Mucosa of rectum (tissue), 2 donors: ENCODE measurements around the gene ACRBP.
A peak's percentile ranks its signal among the peaks of the same experiment; 100 is the strongest.

ENCODE experiments used
- H3K27ac ChIP-seq, 2 donors: one replicate each; pipeline ENCODE4 v1.7.0; 2013; ENCODE audit warnings: inconsistent platforms in 2 of 2, low read depth in 2 of 2, low read length in 2 of 2
- H3K27me3 ChIP-seq, 2 donors: one replicate each; pipeline ENCODE4 v1.7.0; 2013; ENCODE audit warnings: low read length in 2 of 2; ENCODE audit not compliant: control insufficient read depth in 2 of 2, insufficient read depth in 2 of 2
- H3K36me3 ChIP-seq, 2 donors: one replicate each; pipeline ENCODE4 v1.7.0; 2013; ENCODE audit warnings: low read length in 2 of 2; ENCODE audit not compliant: control insufficient read depth in 2 of 2, insufficient read depth in 2 of 2
- H3K4me1 ChIP-seq, 2 donors: one replicate each; pipeline ENCODE4 v1.7.0; 2013; ENCODE audit warnings: low read length in 2 of 2, mild to moderate bottlenecking in 1 of 2; ENCODE audit not compliant: control insufficient read depth in 2 of 2, insufficient read depth in 2 of 2
- H3K4me3 ChIP-seq, 2 donors: one replicate each; pipeline ENCODE4 v1.7.0; 2013; ENCODE audit warnings: low read length in 2 of 2
- H3K9ac ChIP-seq, 2 donors: one replicate each; pipeline ENCODE4 v1.7.0; 2013; ENCODE audit warnings: low read length in 2 of 2, low read depth in 1 of 2, mild to moderate bottlenecking in 1 of 2
- H3K9me3 ChIP-seq, 2 donors: one replicate each; pipeline ENCODE4 v1.7.0; 2013; ENCODE audit warnings: low read length in 2 of 2; ENCODE audit not compliant: control insufficient read depth in 2 of 2
- donor health status: healthy.
- donor health status: Normal muscosa, but diverticular disease.

ACRBP gene

DNA sequence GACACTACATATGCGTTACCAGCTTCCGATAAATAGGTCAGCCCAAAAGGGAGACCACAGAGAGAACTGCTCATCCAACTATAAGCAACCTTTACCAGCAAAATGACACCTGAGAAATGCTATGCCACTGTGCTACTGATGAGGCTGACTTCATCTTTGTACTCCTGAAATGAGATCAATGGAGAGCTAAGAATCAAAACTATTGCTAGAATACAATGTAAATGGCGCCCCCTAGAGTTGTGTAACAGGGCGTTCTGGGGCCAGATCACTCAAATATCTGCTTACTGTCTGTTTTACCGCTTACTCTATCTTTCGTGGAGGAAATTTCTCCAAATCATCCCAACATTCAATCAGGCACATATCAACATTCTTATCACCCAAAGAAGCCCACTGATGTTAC lies 37.4 kb upstream of the ACRBP start:
- Histone ChIP-seq H3K9ac (no peak overlapping the region), H3K36me3 (peaks cover 15 to 26% of the 10 kb centered on the region in 2 donors), H3K4me1 (peaks cover 14 to 21% of the 10 kb centered on the region in 2 donors), H3K27ac (no peak overlapping the region), H3K4me3 (no peak overlapping the region), H3K27me3 (no peaks in the 10 kb centered on the region), H3K9me3 (no peaks in the 10 kb centered on the region)

DNA sequence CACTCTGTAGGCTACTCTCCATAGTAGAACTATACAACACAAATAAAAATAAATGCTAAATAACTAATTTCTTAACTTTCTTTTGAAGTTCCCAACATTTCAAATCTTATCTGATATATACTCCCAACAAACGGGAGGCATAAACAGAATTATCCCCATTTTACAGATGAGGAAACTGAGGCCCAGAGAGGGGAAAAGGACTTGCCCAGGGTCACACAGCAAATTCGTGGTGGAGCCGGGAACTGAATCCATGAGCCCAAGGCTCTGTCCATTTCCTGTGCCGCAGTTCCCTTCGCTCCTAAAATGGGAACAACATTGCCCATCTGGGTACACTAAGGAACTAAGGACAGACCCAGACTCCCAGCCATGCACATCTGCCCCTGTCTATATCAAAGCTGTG lies 29.7 kb upstream of the ACRBP start:
- Histone ChIP-seq H3K9ac (peak overlapping the region in 1 of 2 donors; percentile 5), H3K27me3 (no peaks in the 10 kb centered on the region), H3K36me3 (peaks cover 79 to 80% of the 10 kb centered on the region in 2 donors), H3K4me3 (no peak overlapping the region), H3K4me1 (no peaks in the 10 kb centered on the region), H3K27ac (no peak overlapping the region), H3K9me3 (no peaks in the 10 kb centered on the region)

DNA sequence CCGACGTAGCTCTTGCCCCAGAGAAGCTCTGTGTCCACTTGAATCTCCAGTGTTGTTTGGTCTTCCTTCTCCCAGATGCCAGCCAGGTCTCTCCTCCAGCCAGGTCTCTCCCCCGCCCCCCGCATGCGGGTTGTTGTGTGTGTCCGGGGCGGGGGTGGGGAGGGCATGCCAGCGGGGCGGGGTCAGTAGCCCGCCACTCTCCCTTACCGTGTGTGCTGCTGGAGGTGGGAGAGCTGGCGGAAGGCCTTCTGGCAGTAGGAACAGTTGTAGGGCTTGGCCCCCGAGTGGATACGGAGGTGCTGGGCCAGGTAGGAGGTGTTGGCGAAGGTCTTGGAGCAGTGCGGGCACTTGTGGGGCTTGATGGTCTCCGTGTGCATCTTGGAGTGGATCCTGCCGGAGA lies 24.9 kb upstream of the ACRBP start:
- H3K4me1 ChIP-seq: no peaks in the 10 kb centered on the region
- H3K27me3 ChIP-seq: no peaks in the 10 kb centered on the region
- peaks cover 86 to 90% of the 10 kb centered on the region in 2 donors for H3K36me3 ChIP-seq
- H3K4me3 ChIP-seq: no peak overlapping the region
- no peak overlapping the region for H3K9ac ChIP-seq
- H3K27ac ChIP-seq: no peak overlapping the region
- H3K9me3 ChIP-seq: no peaks in the 10 kb centered on the region

DNA sequence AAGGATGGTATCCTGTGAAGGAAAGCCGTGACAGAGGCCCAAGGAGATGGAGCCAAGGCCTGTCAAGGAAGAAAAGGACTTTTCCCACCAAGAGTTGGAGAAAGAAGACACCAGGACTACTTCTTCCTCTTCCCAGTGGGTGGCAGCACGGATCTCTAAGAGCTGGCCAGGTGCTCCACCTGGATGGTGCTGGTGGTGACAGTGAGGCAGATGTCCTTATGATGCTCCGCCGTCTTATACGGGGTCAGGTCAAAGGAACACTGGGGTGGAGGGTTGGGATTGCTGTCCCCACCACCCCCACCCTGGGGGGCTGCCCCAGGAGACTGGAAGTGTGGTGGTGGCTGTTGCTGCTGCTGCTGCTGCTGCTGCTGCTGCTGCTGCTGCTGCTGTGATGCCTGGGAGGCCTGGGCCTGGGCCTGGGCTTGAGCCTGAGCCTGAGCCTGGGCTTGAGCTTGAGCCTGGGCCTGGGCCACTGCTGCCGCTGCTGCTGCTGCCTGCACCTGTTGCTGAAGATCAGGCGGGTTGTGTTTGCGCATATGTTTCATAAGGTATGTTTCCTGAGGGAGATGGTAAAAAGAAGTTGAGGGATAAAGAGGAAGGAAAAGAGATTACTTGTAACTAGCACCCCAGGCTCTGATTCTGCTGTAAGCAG lies 20.5 kb upstream of the ACRBP start:
- no peaks in the 10 kb centered on the region for H3K27me3 ChIP-seq
- no peak overlapping the region for H3K27ac ChIP-seq
- H3K36me3 ChIP-seq: peaks cover 55 to 56% of the 10 kb centered on the region in 2 donors
- no peak overlapping the region for H3K4me3 ChIP-seq
- no peak overlapping the region for H3K9ac ChIP-seq
- no peaks in the 10 kb centered on the region for H3K9me3 ChIP-seq
- H3K4me1 ChIP-seq: peaks cover 2 to 4% of the 10 kb centered on the region in 2 donors

DNA sequence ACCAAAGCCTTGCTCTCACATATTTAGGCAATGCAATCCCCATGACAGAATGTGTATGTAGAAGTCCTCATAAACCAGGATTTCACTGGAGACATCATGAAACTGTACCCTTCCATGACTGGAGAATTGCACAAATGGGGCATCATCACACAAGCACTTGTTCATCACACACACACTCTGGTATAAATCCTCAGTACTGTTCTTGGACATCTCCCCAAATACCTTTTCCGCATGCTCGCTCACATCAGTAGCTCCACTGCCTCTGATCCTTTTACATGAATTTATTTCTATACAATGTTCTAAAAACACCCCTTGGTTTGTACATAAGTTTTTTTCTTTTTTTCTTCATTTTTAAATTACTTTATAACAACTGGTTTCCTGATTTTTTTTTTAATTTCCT lies 19.0 kb upstream of the ACRBP start:
- no peak overlapping the region for H3K27ac ChIP-seq
- no peaks in the 10 kb centered on the region for H3K9me3 ChIP-seq
- H3K36me3 ChIP-seq: peaks cover 41 to 42% of the 10 kb centered on the region in 2 donors
- no peak overlapping the region for H3K4me3 ChIP-seq
- H3K9ac ChIP-seq: no peak overlapping the region
- H3K27me3 ChIP-seq: no peaks in the 10 kb centered on the region
- H3K4me1 ChIP-seq: peaks cover 10 to 11% of the 10 kb centered on the region in 2 donors

DNA sequence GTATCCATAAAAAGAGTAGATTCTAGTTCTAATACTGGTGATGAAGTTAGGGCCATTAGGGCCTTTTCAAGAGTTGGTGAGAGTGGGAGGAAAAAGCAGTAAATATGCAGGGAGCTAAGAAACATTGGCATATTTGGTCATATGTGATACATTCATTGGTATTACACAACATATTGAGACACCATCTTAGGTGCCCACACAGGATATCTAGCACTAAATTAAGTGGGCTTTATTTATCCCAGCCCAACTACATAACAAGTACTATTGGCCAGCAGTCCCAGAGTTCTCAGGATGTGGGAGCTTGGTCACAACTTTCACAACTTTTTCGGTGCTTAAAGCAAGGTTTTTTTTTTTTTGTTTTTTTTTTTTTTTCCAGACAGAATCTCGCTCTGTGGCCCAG lies 17.7 kb upstream of the ACRBP start:
- H3K9me3 ChIP-seq: no peaks in the 10 kb centered on the region
- peaks cover 29 to 30% of the 10 kb centered on the region in 2 donors for H3K36me3 ChIP-seq
- no peak overlapping the region for H3K9ac ChIP-seq
- H3K4me3 ChIP-seq: no peak overlapping the region
- no peak overlapping the region for H3K27ac ChIP-seq
- H3K27me3 ChIP-seq: no peaks in the 10 kb centered on the region
- H3K4me1 ChIP-seq: peaks cover 10 to 11% of the 10 kb centered on the region in 2 donors

DNA sequence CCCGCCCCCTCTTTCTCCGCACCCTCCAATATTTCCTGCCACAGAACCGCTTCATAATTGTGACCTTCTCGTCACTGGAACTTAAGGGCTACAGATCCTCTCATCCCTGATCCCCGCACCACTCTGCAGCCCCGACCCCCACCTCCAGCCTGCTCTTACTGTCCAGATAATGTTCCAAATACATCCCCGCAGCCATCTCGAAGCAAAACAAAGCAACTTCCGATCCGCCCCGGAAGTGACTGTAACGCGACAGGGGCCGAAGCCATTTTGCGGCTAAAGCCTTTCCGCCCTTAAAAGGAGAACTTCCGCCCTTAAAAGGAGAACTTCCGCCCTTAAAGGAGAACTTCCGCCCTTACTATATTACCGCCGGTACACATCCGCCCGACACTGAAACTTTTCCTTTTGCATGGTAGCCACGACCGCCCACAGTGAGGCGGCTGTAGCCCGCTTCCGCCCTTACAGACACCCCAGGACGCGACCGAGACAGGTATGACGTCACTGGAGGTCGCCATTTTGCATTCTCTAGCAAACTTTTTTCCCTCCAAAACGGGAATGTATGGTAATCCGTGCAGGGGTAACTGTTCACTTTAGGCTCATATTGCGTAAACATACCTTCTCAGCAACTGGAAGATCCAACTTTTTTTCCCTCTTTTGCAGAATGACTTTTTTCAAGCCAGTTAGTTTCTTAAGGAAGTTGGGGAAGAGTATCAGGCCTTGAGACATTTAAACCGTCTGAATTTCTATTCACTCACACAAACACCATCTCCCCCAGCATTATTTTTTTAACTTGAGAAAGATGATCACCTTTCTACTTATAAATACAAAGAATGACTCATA lies 15.9 kb upstream of the ACRBP start, which contains the start of gene ING4:
TSS of gene ING4 (minus strand) at position 214 of the 837 bp plus-strand sequence. CDS start at position 196, 18 bp downstream.
- Histone ChIP-seq H3K4me3 (peak within 1 kb of the TSS; percentile 96 to 99), H3K27ac (peak within 1 kb of the TSS; percentile 79 to 84), H3K9ac (peak within 1 kb of the TSS; percentile 78 to 82), H3K36me3 (peaks cover 22 to 23% of the 10 kb centered on the region in 2 donors), H3K27me3 (no peaks in the 10 kb centered on the region), H3K4me1 (peaks cover 10 to 11% of the 10 kb centered on the region in 2 donors), H3K9me3 (no peaks in the 10 kb centered on the region)

DNA sequence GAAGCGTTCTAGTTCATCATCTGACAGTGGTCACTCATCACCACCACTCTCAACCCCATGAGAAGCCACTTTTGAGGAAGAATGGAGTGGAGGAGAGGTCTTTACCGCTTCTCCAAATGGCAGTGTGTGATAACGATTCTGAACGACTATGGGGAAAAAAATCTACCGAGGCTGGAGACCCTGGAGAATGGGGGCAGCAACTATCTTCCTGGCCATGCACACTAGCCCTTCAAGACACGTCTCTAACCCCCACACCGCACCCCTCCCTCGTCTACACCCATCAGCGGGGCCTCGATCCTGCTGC lies 15.3 kb upstream of the ACRBP start:
- no peaks in the 10 kb centered on the region for H3K27me3 ChIP-seq
- peak overlapping the region; percentile 96 to 99 for H3K4me3 ChIP-seq
- H3K4me1 ChIP-seq: peaks cover 10 to 11% of the 10 kb centered on the region in 2 donors
- peaks cover 16 to 17% of the 10 kb centered on the region in 2 donors for H3K36me3 ChIP-seq
- peak overlapping the region; percentile 78 to 82 for H3K9ac ChIP-seq
- H3K27ac ChIP-seq: peak overlapping the region; percentile 79 to 81
- no peaks in the 10 kb centered on the region for H3K9me3 ChIP-seq

DNA sequence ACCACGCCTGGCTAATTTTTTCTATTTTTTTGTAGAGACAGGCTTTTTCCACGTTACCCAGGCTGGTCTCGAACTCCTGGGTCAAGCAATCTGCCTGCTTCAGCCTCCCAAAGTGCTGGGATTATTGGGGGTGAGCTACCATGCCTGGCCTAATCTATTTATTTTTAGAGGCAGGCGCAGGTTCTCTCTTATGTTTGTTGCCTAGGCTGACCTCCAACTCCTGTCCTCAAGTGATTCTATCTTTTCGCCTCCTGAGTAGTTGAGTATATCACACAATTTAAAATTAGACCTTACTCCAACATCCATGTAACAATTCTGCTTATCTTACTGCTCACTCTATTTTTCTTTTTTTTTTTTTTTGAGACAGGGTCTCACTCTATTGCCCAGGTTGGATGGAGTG lies 6.8 kb upstream of the ACRBP start:
- H3K27me3 ChIP-seq: no peaks in the 10 kb centered on the region
- no peaks in the 10 kb centered on the region for H3K9me3 ChIP-seq
- no peaks in the 10 kb centered on the region for H3K4me1 ChIP-seq
- H3K36me3 ChIP-seq: peaks cover 48 to 57% of the 10 kb centered on the region in 2 donors
- H3K27ac ChIP-seq: no peak overlapping the region
- H3K9ac ChIP-seq: no peak overlapping the region
- H3K4me3 ChIP-seq: no peak overlapping the region

DNA sequence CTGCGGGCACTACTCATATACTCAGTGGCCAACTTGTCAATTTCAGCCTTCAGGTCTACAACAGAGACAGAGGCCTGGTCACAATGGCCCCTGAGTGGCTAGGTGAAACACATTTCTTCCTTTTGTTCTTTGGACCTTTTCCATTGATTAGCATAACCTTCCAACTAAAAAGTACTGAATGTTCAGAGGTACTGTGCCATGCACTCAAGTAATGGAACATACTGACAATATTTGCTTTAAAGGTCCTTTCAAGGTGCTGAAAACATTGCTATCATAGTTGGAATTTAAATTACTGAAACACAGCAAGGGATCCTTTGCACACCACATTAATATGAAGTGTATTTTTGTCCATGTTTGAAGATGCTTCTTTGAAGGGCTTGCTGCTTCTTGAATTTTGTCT lies 6.1 kb upstream of the ACRBP start:
- Histone ChIP-seq H3K9me3 (no peaks in the 10 kb centered on the region), H3K9ac (no peak overlapping the region), H3K36me3 (peaks cover 42 to 55% of the 10 kb centered on the region in 2 donors), H3K4me3 (no peak overlapping the region), H3K4me1 (no peaks in the 10 kb centered on the region), H3K27ac (no peak overlapping the region), H3K27me3 (no peaks in the 10 kb centered on the region)
